ENCODE data around the gene PRX.

Gene PRX

DNA sequence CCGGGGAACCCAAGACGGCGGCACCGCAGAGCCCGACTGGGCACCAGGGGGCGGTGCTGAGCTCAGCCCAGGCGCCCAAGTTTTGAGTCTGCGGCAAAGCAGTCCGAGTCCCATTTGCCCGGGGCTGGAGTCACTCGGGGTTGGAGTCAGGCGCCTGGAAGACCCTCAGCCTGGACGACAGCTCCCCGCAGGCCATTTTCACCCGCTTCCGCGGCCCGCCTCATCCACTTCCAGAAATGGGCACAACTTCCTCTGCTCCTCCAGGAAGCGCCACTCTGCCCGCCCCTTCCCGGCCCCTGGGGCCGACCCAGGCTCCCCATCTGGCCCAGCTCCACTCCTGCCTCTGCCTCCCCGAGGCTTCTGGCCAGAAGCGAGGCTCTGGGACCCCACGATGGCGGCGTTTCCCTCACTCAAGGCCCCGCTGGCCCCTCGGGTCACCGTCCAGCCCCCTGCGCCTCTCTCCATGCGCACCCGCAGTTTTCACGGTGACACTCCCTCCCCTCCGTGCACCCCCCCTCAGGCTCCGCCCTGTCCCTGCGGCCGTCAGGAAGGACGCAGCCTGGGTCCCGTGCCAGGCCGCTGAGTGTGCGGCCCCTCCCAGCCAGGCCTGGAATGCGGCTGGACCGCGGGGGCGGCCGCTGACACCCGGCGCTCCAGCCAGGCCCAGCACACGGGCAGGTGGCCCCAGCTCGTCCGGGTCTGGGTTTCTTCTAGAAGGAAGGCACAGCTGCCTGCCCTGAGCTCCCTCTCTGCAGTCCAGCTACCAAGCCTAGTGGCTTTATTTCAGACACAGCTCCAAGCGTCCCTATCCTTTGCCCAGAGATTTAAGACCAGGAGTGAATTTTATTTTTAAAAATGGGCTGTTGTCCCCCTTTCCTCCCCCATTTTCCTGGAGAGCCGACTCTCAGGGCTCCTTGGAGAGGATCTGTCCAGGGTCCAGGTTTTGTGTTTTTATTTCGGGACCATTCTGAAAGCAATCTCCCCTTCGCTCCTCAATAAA lies 7.9 kb upstream of the PRX start:
- TF ChIP-seq GATA3 (IDR thresholded peaks at IDR 0.05; ENCODE audit: low read depth, low read length), result no peak
- TF ChIP-seq GATA2 (IDR thresholded peaks at IDR 0.05; ENCODE audit: low read depth, low read length), result peak; percentile 6; the same call in 1 of the 2 replicates

DNA sequence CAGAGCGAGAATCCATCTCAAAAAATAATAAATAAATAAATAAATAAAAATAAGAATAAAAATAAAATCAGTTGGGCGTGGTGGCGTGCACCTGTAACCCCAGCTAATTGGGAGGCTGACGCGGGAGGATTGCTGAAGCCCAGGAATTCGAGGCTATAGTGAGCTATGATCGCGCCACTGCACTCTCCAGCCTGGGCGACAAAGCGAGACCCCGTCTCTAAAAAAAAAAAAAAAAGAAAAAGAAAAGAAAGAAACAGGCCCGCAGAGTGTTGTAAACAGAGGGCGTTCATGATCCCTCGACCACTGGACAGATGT lies 7.2 kb upstream of the PRX start:
- no peak for TF ChIP-seq GATA2 (IDR thresholded peaks at IDR 0.05; ENCODE audit: low read depth, low read length)
- TF ChIP-seq GATA3 (IDR thresholded peaks at IDR 0.05; ENCODE audit: low read depth, low read length), result no peak

DNA sequence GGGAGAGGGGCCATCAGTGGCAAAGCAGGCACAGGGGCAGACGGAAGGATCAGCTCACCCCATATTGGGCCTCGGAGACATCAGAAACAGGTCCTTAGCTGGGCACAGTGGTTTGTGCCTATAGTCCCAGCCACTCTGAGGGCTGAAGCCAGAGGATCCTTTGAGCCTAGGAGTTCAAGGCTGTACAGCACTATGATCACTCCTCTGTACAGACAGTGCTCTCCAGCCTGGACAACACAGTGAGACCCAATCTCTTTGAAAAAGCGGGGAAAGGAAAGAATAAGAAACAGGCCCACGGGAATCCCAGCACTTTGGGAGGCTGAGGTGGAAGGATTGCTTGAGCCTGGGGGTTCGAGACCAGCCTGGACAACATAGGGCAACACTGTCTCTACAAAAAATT lies 6.6 kb upstream of the PRX start:
- TF ChIP-seq GATA2 (IDR thresholded peaks at IDR 0.05; ENCODE audit: low read depth, low read length) (no peak), GATA3 (IDR thresholded peaks at IDR 0.05; ENCODE audit: low read depth, low read length) (no peak)

DNA sequence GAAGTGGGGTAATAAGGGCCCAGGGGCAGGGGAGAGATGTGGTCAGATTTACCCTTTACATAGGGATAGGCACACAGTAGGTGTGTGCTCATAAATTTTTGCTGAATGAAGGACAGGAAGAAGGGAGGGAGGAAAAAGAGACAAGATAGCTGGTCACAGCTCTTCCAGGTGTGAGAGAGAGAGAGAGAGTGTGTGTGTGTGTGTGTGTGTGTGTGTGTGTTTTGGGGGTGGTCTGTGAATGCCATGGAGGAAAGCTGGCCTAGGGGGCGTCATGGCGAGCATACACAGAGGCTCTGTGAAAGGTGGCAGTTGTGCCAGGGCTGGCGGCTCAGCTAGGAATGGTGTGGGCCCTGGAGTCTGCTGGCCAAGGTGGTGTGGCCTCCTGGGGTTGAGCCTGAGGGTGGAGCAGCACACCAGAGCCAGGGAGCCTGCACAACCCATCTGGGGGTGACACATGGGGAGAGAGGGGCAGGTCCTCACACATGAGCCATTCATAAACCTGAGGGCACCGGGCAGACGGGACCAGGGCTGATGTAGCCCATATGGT lies 6.0 kb upstream of the PRX start:
- TF ChIP-seq GATA2 (IDR thresholded peaks at IDR 0.05; ENCODE audit: low read depth, low read length), result no peak
- TF ChIP-seq GATA3 (IDR thresholded peaks at IDR 0.05; ENCODE audit: low read depth, low read length), result no peak

DNA sequence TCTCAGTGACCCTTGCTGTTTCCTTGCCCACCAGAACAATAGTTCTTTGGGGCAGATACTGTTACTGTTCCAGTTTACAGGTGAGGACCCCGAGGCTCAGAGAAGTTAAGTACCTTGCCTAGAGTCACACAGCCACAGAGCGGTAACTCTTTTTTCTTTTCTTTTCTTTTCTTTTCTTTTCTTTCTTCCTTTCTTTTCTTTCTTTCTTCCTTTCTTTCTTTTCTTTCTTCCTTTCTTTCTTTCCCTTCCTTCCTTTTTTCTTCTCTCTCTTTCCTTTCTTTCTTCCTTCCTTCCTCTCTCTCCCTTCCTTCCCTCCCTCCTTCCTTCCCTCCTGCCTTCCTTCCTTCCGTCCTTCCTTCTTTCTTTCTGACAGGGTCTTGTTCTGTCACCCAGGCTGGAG lies 4.9 kb upstream of the PRX start:
- TF ChIP-seq GATA2 (IDR thresholded peaks at IDR 0.05; ENCODE audit: low read depth, low read length) (no peak), GATA3 (IDR thresholded peaks at IDR 0.05; ENCODE audit: low read depth, low read length) (no peak)

DNA sequence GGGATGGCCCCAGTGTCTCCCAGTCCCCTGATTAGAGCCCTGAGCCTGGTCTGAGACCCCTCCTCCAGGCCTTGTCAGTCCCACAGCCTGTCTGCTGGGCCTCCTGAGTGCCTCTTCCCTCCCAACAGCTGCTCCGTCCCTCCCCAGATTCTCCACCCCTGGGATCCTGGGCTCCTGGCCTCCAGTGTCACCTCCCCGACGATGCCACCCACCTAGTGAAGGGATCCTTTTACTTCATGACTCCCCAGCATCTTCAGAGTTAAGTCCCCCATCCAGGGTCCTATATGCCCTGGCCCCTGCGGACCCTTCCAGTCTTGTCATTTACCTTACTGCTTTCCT lies 4.4 kb upstream of the PRX start:
- TF ChIP-seq GATA2 (IDR thresholded peaks at IDR 0.05; ENCODE audit: low read depth, low read length) (no peak), GATA3 (IDR thresholded peaks at IDR 0.05; ENCODE audit: low read depth, low read length) (no peak)

DNA sequence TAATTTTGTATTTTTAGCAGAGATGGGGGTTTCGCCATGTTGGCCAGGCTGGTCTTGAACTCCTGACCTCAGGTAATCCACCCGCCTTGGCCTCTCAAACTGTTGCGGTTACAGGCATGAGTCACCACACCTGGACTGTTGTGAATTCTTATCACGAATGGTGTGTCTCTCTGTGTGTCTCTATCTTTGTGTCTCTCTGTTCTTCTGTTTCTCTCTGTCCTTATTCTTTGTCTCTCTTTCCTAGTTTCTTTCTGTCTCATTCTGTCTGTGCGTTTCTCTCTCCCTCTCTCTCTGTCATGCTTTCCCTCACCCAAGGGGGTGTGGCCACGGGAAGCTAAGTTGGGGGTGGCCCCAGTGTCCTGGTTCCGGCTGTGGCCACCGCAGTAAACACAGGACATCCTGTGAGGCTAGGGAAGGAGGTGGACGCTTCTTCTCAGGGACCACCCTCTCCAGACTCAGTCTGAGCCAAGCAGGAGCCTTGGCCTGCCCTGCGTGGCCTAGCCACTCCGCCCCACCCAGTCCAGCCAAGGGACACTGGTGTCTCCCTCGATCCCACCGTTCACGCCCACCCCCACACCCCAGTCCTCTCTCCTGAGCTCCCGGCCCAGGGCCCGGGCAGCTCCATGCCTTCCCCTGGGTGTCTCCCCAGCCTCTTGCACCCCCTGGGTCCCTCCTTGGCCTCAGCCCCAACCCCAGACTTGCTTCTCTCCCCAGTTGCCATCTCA lies 3.9 kb upstream of the PRX start:
- no peak for TF ChIP-seq GATA3 (IDR thresholded peaks at IDR 0.05; ENCODE audit: low read depth, low read length)
- no peak for TF ChIP-seq GATA2 (IDR thresholded peaks at IDR 0.05; ENCODE audit: low read depth, low read length)

DNA sequence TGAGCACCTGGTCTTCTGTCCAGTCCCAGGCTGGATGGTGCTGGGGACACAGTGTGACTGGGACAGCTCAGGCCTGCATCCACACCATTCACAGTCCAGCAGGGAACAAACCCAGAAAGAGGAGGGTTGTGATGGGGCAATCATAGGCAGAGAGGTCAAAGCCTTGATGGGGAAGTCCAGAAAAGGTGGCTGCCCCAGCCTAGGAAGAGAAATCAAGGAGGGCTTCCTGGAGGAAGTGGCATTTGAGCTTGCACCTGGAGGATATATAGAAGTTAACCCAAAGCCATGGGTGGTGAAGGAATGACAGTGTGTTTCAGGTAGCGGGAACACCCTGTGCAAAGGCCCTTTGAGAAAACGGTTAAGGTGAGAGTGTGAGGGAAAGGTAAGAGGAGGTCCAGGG lies 2.6 kb upstream of the PRX start:
- TF ChIP-seq GATA2 (IDR thresholded peaks at IDR 0.05; ENCODE audit: low read depth, low read length) (no peak), GATA3 (IDR thresholded peaks at IDR 0.05; ENCODE audit: low read depth, low read length) (no peak)

DNA sequence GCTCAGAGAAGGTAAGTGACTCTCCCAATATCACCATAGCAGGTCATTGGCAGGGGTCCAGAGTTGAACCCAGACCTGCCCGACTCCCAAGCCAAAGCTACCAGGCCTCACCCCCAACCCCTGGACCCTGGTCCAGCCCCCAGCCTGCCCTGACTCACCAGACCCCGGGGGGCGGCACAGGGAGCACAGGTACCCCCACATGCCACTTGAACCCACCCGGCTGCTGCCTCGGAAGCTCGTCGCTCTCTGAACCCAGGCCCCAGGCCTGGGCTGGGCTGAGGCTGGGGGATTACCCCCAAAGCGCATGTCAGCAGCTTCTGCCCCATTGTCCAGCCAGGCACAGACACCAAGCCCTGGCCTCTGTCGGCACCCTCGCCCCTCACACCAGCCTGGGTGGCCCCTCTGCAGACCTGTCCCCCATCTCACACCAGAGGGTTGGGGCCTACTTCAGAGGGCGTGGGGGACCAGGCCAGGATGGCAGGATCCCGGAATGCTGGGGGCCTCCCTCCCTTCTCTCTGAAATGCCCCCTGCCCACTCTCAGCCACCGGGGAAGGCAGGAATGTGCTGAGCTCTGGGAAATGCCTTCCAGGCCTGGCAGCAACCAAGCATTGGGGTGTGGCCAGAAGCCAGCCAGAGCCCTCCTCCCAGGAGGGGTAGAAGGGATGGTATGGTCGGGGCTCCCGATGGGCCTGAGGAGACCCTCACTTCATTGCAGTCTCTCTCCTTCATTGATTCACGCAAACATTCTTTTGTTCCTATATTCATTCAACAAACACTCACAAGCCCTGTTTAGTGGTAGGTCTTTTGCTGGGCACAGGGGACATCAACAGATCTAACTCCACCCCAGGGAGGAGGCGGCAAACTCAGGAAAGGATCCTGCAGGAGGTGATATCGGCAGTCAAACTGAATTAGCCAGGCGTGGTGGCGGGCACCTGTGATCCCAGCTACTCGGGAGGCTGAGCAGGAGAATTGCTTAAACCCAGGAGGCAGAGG lies 1.7 kb upstream of the PRX start:
- no peak for TF ChIP-seq GATA3 (IDR thresholded peaks at IDR 0.05; ENCODE audit: low read depth, low read length)
- no peak for TF ChIP-seq GATA2 (IDR thresholded peaks at IDR 0.05; ENCODE audit: low read depth, low read length)

DNA sequence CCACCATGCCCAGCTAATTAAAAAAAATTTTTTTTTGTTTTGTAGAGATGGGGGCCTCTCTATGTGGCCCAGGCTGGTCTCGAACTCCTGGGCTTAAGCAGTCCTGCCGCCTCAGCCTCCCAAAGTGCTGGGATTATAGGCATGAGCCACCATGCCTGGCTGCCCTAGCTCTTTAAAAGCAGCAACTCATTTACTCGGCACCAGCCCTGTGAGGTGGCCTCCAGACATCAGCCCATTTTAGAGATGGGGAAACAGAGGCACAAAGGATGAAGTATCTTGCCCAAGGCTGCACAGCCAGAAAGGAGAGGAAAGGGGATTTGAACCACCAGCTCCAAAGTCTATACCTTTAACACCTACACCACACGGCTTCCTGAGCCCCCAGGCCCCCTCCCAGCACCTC lies 312 bp downstream of the PRX start:
- TF ChIP-seq GATA2 (IDR thresholded peaks at IDR 0.05; ENCODE audit: low read depth, low read length), result no peak
- TF ChIP-seq GATA3 (IDR thresholded peaks at IDR 0.05; ENCODE audit: low read depth, low read length), result no peak

DNA sequence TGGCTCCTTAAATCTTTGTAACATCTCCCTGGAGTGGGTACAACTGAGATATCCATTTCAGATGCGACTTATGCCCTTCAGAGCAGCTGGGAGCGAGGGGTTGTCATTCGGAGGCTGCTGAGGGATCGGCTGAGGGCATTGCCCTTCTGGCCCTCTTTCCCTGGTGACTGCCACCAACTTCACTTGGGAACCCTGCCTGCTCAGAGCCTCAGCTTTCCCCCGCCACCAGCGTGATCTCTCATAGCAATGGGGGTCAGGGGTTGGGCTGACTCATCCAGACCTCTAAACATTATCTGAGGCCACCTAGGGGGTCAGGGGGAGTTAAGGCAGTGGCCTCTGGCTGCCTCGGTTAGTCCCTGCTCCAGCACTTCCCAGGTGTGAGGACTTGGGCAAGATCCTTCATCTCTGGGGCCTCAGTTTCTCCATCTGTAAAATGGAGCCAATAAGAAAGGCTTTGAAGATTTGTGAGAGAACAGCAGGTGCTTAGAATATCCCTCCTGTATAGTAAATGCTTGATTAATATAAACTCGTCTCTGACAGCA lies 1.1 kb downstream of the PRX start:
- no peak for TF ChIP-seq GATA3 (IDR thresholded peaks at IDR 0.05; ENCODE audit: low read depth, low read length)

DNA sequence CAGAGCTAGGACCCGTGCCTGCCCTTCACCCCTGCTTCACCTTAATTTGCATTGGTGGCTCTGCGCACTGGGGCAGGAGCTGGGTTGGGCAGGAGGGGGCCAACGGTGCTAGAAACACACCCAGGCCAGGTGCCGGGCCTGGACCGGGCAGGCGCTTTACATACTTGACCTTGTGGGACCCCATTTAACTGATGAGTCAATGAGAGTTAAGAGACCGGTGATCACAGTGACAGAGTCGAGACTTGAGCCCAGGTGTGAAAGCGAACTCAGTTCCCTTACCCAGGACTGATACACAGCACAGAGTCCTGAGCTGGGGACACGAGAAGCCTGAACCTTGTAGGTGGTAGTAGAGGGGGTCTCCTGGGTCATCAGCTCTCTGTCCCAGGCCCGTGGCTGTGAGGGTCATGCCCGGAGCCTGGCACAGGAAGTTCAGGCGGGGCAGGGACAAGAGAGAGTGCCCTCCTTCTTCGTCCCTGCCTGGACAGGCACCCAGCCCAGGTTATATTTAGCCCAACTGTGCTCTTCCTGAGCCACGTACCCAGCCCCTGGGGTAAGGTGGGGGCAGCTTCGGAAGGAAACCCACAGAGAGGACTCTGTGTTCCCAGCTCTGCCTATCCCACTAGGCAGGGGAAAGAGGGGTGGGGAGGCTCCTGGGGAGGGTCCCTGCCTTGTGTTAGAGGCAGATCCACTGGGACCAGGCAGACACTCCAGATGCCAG lies 1.9 kb downstream of the PRX start:
- no peak for TF ChIP-seq GATA2 (IDR thresholded peaks at IDR 0.05; ENCODE audit: low read depth, low read length)
- TF ChIP-seq GATA3 (IDR thresholded peaks at IDR 0.05; ENCODE audit: low read depth, low read length), result no peak

DNA sequence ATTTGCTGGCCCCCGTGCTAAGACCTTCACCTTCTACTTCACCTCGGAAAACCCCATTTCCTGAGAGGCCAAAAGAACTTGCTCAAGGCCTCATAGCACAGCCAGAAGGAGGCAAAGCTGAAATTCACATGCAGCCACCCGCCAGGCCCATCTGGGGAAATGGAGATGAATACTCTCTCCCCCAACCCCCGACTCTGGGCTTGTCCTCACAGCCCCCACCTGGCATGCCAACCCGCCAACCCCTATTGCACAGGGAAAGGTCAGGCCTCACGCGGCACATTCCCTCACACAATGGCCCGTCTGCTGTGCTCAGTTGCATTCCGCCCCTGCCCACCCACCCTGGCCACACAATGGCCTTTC lies 3.2 kb downstream of the PRX start:
- TF ChIP-seq GATA2 (IDR thresholded peaks at IDR 0.05; ENCODE audit: low read depth, low read length), result no peak
- no peak for TF ChIP-seq GATA3 (IDR thresholded peaks at IDR 0.05; ENCODE audit: low read depth, low read length)
